B cell (primary cell): Measurements from ENCODE around the gene WDR73.

Experiments
- CTCF ChIP-seq: fragments of 200-600 bp; IDR thresholded peaks from one replicate; pipeline ENCODE4 v1.8.0; 2022; ENCODE audit warnings: antibody characterized with exemption, mild to moderate bottlenecking
- EZH2 ChIP-seq: IDR thresholded peaks from 2 replicates; pipeline ENCODE4 v1.6.1; 2012; ENCODE audit warnings: borderline replicate concordance, low read depth, mild to moderate bottlenecking, moderate library complexity, low read length; ENCODE audit not compliant: insufficient read depth, poor library complexity, severe bottlenecking

GRCh38 chr15:84591815-84592214, 62.3 kb downstream of the WDR73 start:
- TF ChIP-seq CTCF (no peak), EZH2 (no peak)
